ENCODE data around the gene NR3C1. TPM values are rescaled to one million over a fixed set of nuclear protein-coding genes. Genes with fewer than 3 reads are reported as not detected.

NR3C1 gene
- total RNA-seq, 1 experiment from 2014 or later, result 31.4 TPM

DNA sequence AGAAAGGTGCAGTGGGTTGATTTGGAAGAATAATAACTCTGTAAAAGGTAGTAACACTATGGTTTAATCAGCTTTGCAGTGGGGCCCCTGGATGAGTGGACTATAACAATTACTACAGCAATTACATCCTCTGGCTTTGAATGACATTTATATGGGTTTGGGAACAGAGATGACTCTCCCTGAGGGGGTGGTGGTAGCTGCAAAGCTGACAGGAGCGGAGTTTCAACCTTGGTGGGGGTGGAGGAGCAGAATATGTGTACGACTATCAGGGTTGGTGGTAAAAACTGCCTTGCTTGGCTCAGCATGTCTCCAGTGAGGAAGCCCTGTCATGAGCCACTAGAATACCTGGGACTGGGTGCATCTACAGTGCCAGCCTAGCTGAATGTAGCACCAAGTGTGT is 28.3 kb upstream of the NR3C1 start:
- TF ChIP-seq, protein P1, sequence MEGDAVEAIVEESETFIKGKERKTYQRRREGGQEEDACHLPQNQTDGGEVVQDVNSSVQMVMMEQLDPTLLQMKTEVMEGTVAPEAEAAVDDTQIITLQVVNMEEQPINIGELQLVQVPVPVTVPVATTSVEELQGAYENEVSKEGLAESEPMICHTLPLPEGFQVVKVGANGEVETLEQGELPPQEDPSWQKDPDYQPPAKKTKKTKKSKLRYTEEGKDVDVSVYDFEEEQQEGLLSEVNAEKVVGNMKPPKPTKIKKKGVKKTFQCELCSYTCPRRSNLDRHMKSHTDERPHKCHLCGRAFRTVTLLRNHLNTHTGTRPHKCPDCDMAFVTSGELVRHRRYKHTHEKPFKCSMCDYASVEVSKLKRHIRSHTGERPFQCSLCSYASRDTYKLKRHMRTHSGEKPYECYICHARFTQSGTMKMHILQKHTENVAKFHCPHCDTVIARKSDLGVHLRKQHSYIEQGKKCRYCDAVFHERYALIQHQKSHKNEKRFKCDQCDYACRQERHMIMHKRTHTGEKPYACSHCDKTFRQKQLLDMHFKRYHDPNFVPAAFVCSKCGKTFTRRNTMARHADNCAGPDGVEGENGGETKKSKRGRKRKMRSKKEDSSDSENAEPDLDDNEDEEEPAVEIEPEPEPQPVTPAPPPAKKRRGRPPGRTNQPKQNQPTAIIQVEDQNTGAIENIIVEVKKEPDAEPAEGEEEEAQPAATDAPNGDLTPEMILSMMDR (conservative IDR thresholded peaks at IDR 0.05), result no peak
- no peak overlapping the region for H3K56ac ChIP-seq (ENCODE audit: insufficient read length, low read depth, low read length)
- no peak overlapping the region; the same call in 1 of the 2 replicates for H3K14ac ChIP-seq (ENCODE audit: insufficient read depth, low read length)
- Mint-ChIP-seq H3K9me3 (no peaks in the 10 kb centered on the region), H3K27me3 (ENCODE audit: low read depth) (no peaks in the 10 kb centered on the region), H3K36me3 (ENCODE audit: insufficient read depth in 1 of 3, low read depth in 3 of 3) (no peaks in the 10 kb centered on the region), H3K4me1 (peaks cover 11% of the 10 kb centered on the region in 2 experiments), H3K4me3 (no peak overlapping the region), H3K27ac (no peak overlapping the region)
- H4K8ac ChIP-seq (replicated peaks; ENCODE audit: insufficient read length, low read depth, low read length), result no peak overlapping the region
- no peak overlapping the region for H2BK120ac ChIP-seq (ENCODE audit: low read depth, low read length, poor library complexity, severe bottlenecking)
- no peak overlapping the region for H3T11ph ChIP-seq (ENCODE audit: low read length)
- H3K23me2 ChIP-seq (ENCODE audit: insufficient read length, low read depth, low read length, poor library complexity, severe bottlenecking), result no peaks in the 10 kb centered on the region
- H3K27ac ChIP-seq (ENCODE audit: insufficient read length, low read depth, low read length), result no peak overlapping the region
- no peak overlapping the region for H3K4ac ChIP-seq (ENCODE audit: low read depth, low read length)
- peaks cover 3% of the 10 kb centered on the region; the same call in 1 of the 2 replicates for H3K4me1 ChIP-seq (ENCODE audit: insufficient read depth, low read length)
- H3K9ac ChIP-seq (ENCODE audit: extremely low read depth, insufficient read length, low read length), result no peak overlapping the region
- no peak overlapping the region for H2AK5ac ChIP-seq (ENCODE audit: insufficient read length, low read length)
- H2BK20ac ChIP-seq (ENCODE audit: low read depth, low read length, poor library complexity, severe bottlenecking), result no peak overlapping the region
- H2BK5ac ChIP-seq (ENCODE audit: insufficient read length, low read length), result no peak overlapping the region
- H3K4me2 ChIP-seq (ENCODE audit: insufficient read depth, insufficient read length, low read length), result no peak overlapping the region
- H4K91ac ChIP-seq (ENCODE audit: insufficient read length, low read depth, low read length), result no peak overlapping the region
- no peak overlapping the region for H3K18ac ChIP-seq (ENCODE audit: insufficient read length, low read depth, low read length)
- no peaks in the 10 kb centered on the region for H4K20me1 ChIP-seq (ENCODE audit: control insufficient read depth, insufficient read depth, insufficient read length)
- no peaks in the 10 kb centered on the region for H3K79me2 ChIP-seq (ENCODE audit: insufficient read depth, low read length)
- H3K27me3 ChIP-seq (ENCODE audit: insufficient read depth, low read length), result no peaks in the 10 kb centered on the region
- no peak overlapping the region for H2BK15ac ChIP-seq (ENCODE audit: low read depth, low read length)
- H3K23ac ChIP-seq (ENCODE audit: insufficient read length, low read depth, low read length), result no peak overlapping the region
- H2AFZ ChIP-seq (ENCODE audit: low read length), result no peak overlapping the region
- no CpG with 5 or more reads among the region's 2 CpGs for WGBS (ENCODE audit: extremely low coverage, insufficient read length, low lambda C conversion rate)
- no peak overlapping the region for H4K5ac ChIP-seq (ENCODE audit: insufficient read length, low read depth, low read length)
- H3K79me1 ChIP-seq (ENCODE audit: insufficient read depth, low read depth, low read length, poor library complexity, severe bottlenecking), result no peaks in the 10 kb centered on the region
- no peak overlapping the region for H2BK12ac ChIP-seq (ENCODE audit: insufficient read length, low read depth, low read length)
- H3K9me3 ChIP-seq (ENCODE audit: control insufficient read depth, low read depth, low read length), result no peaks in the 10 kb centered on the region
- DNase-seq, result no peak

Data from H9 (cell line).